HepG2 (cell line): Measurements from ENCODE around the gene DCUN1D3. TPM values are rescaled to one million over a fixed set of nuclear protein-coding genes. Genes with fewer than 3 reads are reported as not detected.

ENCODE experiments used
- ELF1 ChIP-seq: sonication (generic); formaldehyde crosslinking; IDR thresholded peaks from 2 replicates; pipeline ENCODE4 v1.4.0; 2020; ENCODE audit warnings: missing genetic modification reagents
- EP300 ChIP-seq, 3 experiments: sonication (generic) in 1 of 3; formaldehyde crosslinking in 1 of 3; IDR thresholded peaks; 2 replicates each; pipeline versions ENCODE4 v1.5.1 to v1.6.1; 2011 to 2020; ENCODE audit warnings: low read depth in 2 of 3, low read length in 2 of 3, borderline replicate concordance in 1 of 3, improper control_type of control experiment in 1 of 3, mild to moderate bottlenecking in 1 of 3, missing genetic modification reagents in 1 of 3, moderate library complexity in 1 of 3
- FIP1L1 ChIP-seq: fragments of 200-400 bp; formaldehyde crosslinking; IDR thresholded peaks from 2 replicates; pipeline ENCODE4 v1.6.1; 2018; ENCODE audit warnings: low read depth, mild to moderate bottlenecking, low read length, moderate library complexity, borderline replicate concordance; ENCODE audit not compliant: insufficient read depth
- GTF2F1 ChIP-seq: fragments of 150-350 bp; IDR thresholded peaks from 2 replicates; pipeline ENCODE4 v1.6.1; 2014; ENCODE audit warnings: low read length
- MED8 ChIP-seq: sonication (generic); formaldehyde crosslinking; IDR thresholded peaks from 2 replicates; pipeline ENCODE4 v1.8.1; 2023; ENCODE audit warnings: mild to moderate bottlenecking, missing genetic modification reagents; ENCODE audit not compliant: insufficient replicate concordance
- SP2 ChIP-seq: sonication (generic); formaldehyde crosslinking; IDR thresholded peaks from 2 replicates; pipeline ENCODE4 v1.5.1; 2020; ENCODE audit warnings: mild to moderate bottlenecking, missing genetic modification reagents
- TCF7L2 ChIP-seq: IDR thresholded peaks from 2 replicates; pipeline ENCODE4 v1.6.1; 2011; ENCODE audit warnings: mild to moderate bottlenecking, low read depth, low read length, moderate library complexity
- TOPORS ChIP-seq: sonication (generic); formaldehyde crosslinking; IDR thresholded peaks from 2 replicates; pipeline ENCODE4 v1.8.0; 2023; ENCODE audit warnings: mild to moderate bottlenecking, missing genetic modification reagents
- ZKSCAN5 ChIP-seq: sonication (generic); formaldehyde crosslinking; IDR thresholded peaks from 2 replicates; pipeline ENCODE4 v1.5.1; 2020; ENCODE audit warnings: mild to moderate bottlenecking, missing genetic modification reagents
- ZNF263 ChIP-seq: sonication (generic); formaldehyde crosslinking; IDR thresholded peaks from 2 replicates; pipeline ENCODE4 v1.4.0; 2020; ENCODE audit warnings: missing genetic modification reagents
- ZNF546 ChIP-seq: sonication (generic); formaldehyde crosslinking; conservative IDR thresholded peaks from 2 replicates; pipeline ENCODE4 v1.8.1; 2023; ENCODE audit warnings: mild to moderate bottlenecking, missing genetic modification reagents
- ZNF550 ChIP-seq: sonication (generic); formaldehyde crosslinking; IDR thresholded peaks from 2 replicates; pipeline ENCODE4 v1.4.0; 2020; ENCODE audit warnings: mild to moderate bottlenecking, missing genetic modification reagents, borderline replicate concordance
- ZNF749 ChIP-seq: sonication (generic); formaldehyde crosslinking; IDR thresholded peaks from 2 replicates; pipeline ENCODE4 v1.8.0; 2022; ENCODE audit warnings: mild to moderate bottlenecking, missing genetic modification reagents, moderate library complexity, borderline replicate concordance
- ZNF761 ChIP-seq: sonication (generic); formaldehyde crosslinking; conservative IDR thresholded peaks from 2 replicates; pipeline ENCODE4 v1.4.0; 2020; ENCODE audit warnings: mild to moderate bottlenecking, missing genetic modification reagents
- ZSCAN25 ChIP-seq: sonication (generic); formaldehyde crosslinking; IDR thresholded peaks from 2 replicates; pipeline ENCODE4 v1.8.0; 2022; ENCODE audit warnings: mild to moderate bottlenecking, missing genetic modification reagents
- polyA plus RNA-seq, 8 experiments: library from polyadenylated mRNA; depleted of rRNA in 3 of 8; stranded (reverse) in 7 of 8; unstranded in 1 of 8; fragments of >200 nt; fragmentation: Illumina TruSeq in 4 of 8; extraction: Trizol in 4 of 8; gene quantifications; 2 replicates each; pipeline versions ENCODE4 v1.2.1 to v1.2.3, GENCODE V29; 2011 to 2016; ENCODE audit warnings: low read depth in 4 of 8, missing spikeins in 1 of 8, mixed read lengths in 1 of 8; ENCODE audit not compliant: insufficient read depth in 1 of 8
- total RNA-seq, 5 experiments: library from RNA; depleted of rRNA; stranded (reverse); fragments of >200 nt; fragmentation: Illumina TruSeq; extraction: Trizol; gene quantifications; 2 replicates each; pipeline ENCODE4 v1.2.3, GENCODE V29; 2016; ENCODE audit warnings: low read depth in 1 of 5
- TF ChIP-seq, protein P1 (sequence below): IDR thresholded peaks from 2 replicates; pipeline ENCODE4 v1.6.1; 2012; ENCODE audit warnings: inconsistent platforms
- TF ChIP-seq, protein P2 (sequence below): sonication (generic); formaldehyde crosslinking; conservative IDR thresholded peaks from 2 replicates; pipeline ENCODE4 v1.4.0; 2020; ENCODE audit warnings: mild to moderate bottlenecking, missing genetic modification reagents, moderate library complexity
- TF ChIP-seq, protein P3 (sequence below): sonication (generic); formaldehyde crosslinking; IDR thresholded peaks from 2 replicates; pipeline ENCODE4 v1.5.1; 2020; ENCODE audit warnings: missing genetic modification reagents, mild to moderate bottlenecking, borderline replicate concordance
- TF ChIP-seq, protein P4 (sequence below): sonication (generic); formaldehyde crosslinking; IDR thresholded peaks from 2 replicates; pipeline ENCODE4 v1.4.0; 2020; ENCODE audit warnings: mild to moderate bottlenecking, missing genetic modification reagents, borderline replicate concordance
- TF ChIP-seq, protein P5 (sequence below): sonication (generic); formaldehyde crosslinking; IDR thresholded peaks from 2 replicates; pipeline ENCODE4 v1.8.0; 2022; ENCODE audit warnings: mild to moderate bottlenecking, missing genetic modification reagents, moderate library complexity

The DCUN1D3 gene
- total and polyA plus RNA-seq, 2 of the 13 experiments (the other 11 are each of a cell fraction or from before 2014, with no cell fraction given), result 5.0 to 19.3 TPM

DNA sequence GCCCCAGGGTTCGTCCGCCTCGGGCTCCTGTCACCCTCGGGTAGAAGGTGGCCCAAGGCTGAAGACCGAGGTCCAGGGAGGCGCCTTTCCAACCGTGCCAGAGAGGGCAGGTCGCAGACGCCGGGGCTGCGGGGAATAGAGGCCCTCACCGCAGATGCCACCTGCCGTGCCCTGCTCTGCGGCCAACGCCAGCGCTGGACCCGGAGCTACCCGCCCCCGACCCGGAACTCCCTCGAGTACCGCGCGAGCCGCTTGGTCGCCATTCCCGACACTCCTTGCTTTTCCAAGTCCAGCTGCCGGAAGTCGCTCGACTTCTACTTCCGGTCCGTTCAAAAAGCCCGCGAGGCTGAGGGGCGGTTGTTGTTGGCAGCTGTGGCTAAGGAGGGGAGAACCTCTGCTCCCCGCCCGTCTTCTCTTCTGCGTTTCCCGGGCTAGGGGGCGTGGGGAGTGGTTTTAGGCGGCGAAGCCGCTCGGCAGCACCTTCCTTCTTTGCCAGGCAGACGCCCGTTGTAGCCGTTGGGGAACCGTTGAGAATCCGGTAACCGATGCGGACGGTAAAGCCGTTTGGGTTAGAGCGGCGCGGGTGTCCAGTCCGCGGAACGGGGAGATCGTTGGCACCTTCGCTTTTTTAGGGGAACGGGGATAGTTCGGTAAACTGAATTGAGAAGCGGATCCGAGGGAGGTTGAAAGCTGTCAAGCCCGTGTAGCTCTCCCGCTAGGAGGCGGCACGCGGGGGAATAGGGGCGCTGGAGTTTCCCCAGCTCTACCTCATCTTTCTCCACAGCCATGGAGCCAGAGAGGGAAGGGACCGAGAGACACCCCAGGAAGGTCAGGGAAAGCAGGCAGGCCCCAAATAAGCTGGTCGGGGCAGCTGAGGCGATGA, 93.7 kb downstream of the DCUN1D3 start, which contains the start of the genes ERI2 and REXO5 (continued):
- TF ChIP-seq, protein P1, sequence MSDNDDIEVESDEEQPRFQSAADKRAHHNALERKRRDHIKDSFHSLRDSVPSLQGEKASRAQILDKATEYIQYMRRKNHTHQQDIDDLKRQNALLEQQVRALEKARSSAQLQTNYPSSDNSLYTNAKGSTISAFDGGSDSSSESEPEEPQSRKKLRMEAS, result peak; percentile 94
- TF ChIP-seq FIP1L1 (0 out of 2 replicates have a peak, but pooled peaks have one; percentile 55), TOPORS (CRISPR knock-in tag) (peak; percentile 96), GTF2F1 (peak; percentile 15; the same call in 1 of the 2 replicates), MED8 (CRISPR knock-in tag) (peak; percentile 96), ZNF546 (CRISPR knock-in tag) (peak; percentile 98), ELF1 (CRISPR knock-in tag) (peak; percentile 97), EP300 (IDR thresholded peaks at IDR 0.05; ENCODE audit: low read depth in 2 of 2, low read length in 2 of 2) (peak; percentile 37 to 52; a peak in 1 of 4 replicates), EP300 (CRISPR knock-in tag; IDR thresholded peaks at IDR 0.05; ENCODE audit: borderline replicate concordance) (no peak; the same call in 1 of the 2 replicates), ZNF761 (peak; percentile 92), SP2 (peak; percentile 78), ZNF749 (peak; percentile 98), ZSCAN25 (CRISPR knock-in tag) (no peak; the same call in none of the 2 replicates), ZKSCAN5 (no peak), TCF7L2 (no peak), ZNF550 (CRISPR knock-in tag) (peak; percentile 82), ZNF263 (CRISPR knock-in tag) (peak; percentile 7; the same call in 1 of the 2 replicates)
- TF ChIP-seq, protein P2, sequence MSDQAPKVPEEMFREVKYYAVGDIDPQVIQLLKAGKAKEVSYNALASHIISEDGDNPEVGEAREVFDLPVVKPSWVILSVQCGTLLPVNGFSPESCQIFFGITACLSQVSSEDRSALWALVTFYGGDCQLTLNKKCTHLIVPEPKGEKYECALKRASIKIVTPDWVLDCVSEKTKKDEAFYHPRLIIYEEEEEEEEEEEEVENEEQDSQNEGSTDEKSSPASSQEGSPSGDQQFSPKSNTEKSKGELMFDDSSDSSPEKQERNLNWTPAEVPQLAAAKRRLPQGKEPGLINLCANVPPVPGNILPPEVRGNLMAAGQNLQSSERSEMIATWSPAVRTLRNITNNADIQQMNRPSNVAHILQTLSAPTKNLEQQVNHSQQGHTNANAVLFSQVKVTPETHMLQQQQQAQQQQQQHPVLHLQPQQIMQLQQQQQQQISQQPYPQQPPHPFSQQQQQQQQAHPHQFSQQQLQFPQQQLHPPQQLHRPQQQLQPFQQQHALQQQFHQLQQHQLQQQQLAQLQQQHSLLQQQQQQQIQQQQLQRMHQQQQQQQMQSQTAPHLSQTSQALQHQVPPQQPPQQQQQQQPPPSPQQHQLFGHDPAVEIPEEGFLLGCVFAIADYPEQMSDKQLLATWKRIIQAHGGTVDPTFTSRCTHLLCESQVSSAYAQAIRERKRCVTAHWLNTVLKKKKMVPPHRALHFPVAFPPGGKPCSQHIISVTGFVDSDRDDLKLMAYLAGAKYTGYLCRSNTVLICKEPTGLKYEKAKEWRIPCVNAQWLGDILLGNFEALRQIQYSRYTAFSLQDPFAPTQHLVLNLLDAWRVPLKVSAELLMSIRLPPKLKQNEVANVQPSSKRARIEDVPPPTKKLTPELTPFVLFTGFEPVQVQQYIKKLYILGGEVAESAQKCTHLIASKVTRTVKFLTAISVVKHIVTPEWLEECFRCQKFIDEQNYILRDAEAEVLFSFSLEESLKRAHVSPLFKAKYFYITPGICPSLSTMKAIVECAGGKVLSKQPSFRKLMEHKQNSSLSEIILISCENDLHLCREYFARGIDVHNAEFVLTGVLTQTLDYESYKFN (CRISPR knock-in tag), result peak; percentile 80
- TF ChIP-seq, protein P3, sequence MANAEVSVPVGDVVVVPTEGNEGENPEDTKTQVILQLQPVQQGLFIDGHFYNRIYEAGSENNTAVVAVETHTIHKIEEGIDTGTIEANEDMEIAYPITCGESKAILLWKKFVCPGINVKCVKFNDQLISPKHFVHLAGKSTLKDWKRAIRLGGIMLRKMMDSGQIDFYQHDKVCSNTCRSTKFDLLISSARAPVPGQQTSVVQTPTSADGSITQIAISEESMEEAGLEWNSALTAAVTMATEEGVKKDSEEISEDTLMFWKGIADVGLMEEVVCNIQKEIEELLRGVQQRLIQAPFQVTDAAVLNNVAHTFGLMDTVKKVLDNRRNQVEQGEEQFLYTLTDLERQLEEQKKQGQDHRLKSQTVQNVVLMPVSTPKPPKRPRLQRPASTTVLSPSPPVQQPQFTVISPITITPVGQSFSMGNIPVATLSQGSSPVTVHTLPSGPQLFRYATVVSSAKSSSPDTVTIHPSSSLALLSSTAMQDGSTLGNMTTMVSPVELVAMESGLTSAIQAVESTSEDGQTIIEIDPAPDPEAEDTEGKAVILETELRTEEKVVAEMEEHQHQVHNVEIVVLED (CRISPR knock-in tag), result peak; percentile 88
- TF ChIP-seq, protein P4, sequence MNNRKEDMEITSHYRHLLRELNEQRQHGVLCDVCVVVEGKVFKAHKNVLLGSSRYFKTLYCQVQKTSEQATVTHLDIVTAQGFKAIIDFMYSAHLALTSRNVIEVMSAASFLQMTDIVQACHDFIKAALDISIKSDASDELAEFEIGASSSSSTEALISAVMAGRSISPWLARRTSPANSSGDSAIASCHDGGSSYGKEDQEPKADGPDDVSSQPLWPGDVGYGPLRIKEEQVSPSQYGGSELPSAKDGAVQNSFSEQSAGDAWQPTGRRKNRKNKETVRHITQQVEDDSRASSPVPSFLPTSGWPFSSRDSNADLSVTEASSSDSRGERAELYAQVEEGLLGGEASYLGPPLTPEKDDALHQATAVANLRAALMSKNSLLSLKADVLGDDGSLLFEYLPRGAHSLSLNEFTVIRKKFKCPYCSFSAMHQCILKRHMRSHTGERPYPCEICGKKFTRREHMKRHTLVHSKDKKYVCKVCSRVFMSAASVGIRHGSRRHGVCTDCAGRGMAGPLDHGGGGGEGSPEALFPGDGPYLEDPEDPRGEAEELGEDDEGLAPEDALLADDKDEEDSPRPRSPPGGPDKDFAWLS (CRISPR knock-in tag), result no peak
- TF ChIP-seq, protein P5, sequence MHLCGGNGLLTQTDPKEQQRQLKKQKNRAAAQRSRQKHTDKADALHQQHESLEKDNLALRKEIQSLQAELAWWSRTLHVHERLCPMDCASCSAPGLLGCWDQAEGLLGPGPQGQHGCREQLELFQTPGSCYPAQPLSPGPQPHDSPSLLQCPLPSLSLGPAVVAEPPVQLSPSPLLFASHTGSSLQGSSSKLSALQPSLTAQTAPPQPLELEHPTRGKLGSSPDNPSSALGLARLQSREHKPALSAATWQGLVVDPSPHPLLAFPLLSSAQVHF (CRISPR knock-in tag), result peak; percentile 87; the same call in 1 of the 2 replicates
